HepG2 (cell line): ENCODE data around the gene ATP9B. TPM values are rescaled to one million over a fixed set of nuclear protein-coding genes. Genes with fewer than 3 reads are reported as not detected.

Source experiments
- AGO2 ChIP-seq: fragments of 200-400 bp; formaldehyde crosslinking; optimal IDR thresholded peaks from 2 replicates; pipeline ENCODE3; 2017; ENCODE audit warnings: mild to moderate bottlenecking, low read depth, low read length, moderate library complexity
- ELF3 ChIP-seq: IDR thresholded peaks from 2 replicates; pipeline ENCODE4 v1.6.1; 2016; ENCODE audit warnings: missing genetic modification reagents, missing compliant biosample characterization
- KDM2A ChIP-seq: sonication (generic); formaldehyde crosslinking; IDR thresholded peaks from 2 replicates; pipeline ENCODE4 v1.4.0; 2020; ENCODE audit warnings: low read depth, missing genetic modification reagents, borderline replicate concordance
- PRMT3 ChIP-seq: sonication (generic); formaldehyde crosslinking; IDR thresholded peaks from 2 replicates; pipeline ENCODE4 v1.8.1; 2022; ENCODE audit warnings: low read depth, mild to moderate bottlenecking, moderate library complexity, missing genetic modification reagents, borderline replicate concordance
- RAD21 ChIP-seq: fragments of 450-650 bp; formaldehyde crosslinking; IDR thresholded peaks from 2 replicates; pipeline ENCODE4 v1.5.0; 2020; ENCODE audit warnings: mild to moderate bottlenecking
- STAG1 ChIP-seq: sonication (generic); formaldehyde crosslinking; IDR thresholded peaks from 2 replicates; pipeline ENCODE4 v1.4.0; 2020; ENCODE audit warnings: missing genetic modification reagents
- ZNF501 ChIP-seq: sonication (generic); formaldehyde crosslinking; IDR thresholded peaks from 2 replicates; pipeline ENCODE4 v1.5.1; 2020; ENCODE audit warnings: mild to moderate bottlenecking, moderate library complexity, missing genetic modification reagents
- polyA plus RNA-seq, 8 experiments: library from polyadenylated mRNA; depleted of rRNA in 3 of 8; stranded (reverse) in 7 of 8; unstranded in 1 of 8; fragments of >200 nt; fragmentation: Illumina TruSeq in 4 of 8; extraction: Trizol in 4 of 8; gene quantifications; 2 replicates each; pipeline versions ENCODE4 v1.2.1 to v1.2.3, GENCODE V29; 2011 to 2016; ENCODE audit warnings: low read depth in 4 of 8, missing spikeins in 1 of 8, mixed read lengths in 1 of 8; ENCODE audit not compliant: insufficient read depth in 1 of 8
- total RNA-seq, 5 experiments: library from RNA; depleted of rRNA; stranded (reverse); fragments of >200 nt; fragmentation: Illumina TruSeq; extraction: Trizol; gene quantifications; 2 replicates each; pipeline ENCODE4 v1.2.3, GENCODE V29; 2016; ENCODE audit warnings: low read depth in 1 of 5
- TF ChIP-seq, protein P1 (sequence below): sonication (generic); formaldehyde crosslinking; IDR thresholded peaks from 2 replicates; pipeline ENCODE4 v1.5.0; 2020; ENCODE audit warnings: mild to moderate bottlenecking, missing genetic modification reagents
- TF ChIP-seq, protein P2 (sequence below): sonication (generic); formaldehyde crosslinking; IDR thresholded peaks from 2 replicates; pipeline ENCODE4 v1.5.0; 2020; ENCODE audit warnings: mild to moderate bottlenecking, missing genetic modification reagents, moderate library complexity
- TF ChIP-seq, protein P3 (sequence below): sonication (generic); formaldehyde crosslinking; IDR thresholded peaks from 2 replicates; pipeline ENCODE4 v1.8.0; 2022; ENCODE audit warnings: mild to moderate bottlenecking, missing genetic modification reagents; ENCODE audit not compliant: insufficient replicate concordance

Gene ATP9B
- total and polyA plus RNA-seq, 2 of the 13 experiments (the other 11 are each of a cell fraction or from before 2014, with no cell fraction given), result 10.8 to 11.3 TPM

DNA sequence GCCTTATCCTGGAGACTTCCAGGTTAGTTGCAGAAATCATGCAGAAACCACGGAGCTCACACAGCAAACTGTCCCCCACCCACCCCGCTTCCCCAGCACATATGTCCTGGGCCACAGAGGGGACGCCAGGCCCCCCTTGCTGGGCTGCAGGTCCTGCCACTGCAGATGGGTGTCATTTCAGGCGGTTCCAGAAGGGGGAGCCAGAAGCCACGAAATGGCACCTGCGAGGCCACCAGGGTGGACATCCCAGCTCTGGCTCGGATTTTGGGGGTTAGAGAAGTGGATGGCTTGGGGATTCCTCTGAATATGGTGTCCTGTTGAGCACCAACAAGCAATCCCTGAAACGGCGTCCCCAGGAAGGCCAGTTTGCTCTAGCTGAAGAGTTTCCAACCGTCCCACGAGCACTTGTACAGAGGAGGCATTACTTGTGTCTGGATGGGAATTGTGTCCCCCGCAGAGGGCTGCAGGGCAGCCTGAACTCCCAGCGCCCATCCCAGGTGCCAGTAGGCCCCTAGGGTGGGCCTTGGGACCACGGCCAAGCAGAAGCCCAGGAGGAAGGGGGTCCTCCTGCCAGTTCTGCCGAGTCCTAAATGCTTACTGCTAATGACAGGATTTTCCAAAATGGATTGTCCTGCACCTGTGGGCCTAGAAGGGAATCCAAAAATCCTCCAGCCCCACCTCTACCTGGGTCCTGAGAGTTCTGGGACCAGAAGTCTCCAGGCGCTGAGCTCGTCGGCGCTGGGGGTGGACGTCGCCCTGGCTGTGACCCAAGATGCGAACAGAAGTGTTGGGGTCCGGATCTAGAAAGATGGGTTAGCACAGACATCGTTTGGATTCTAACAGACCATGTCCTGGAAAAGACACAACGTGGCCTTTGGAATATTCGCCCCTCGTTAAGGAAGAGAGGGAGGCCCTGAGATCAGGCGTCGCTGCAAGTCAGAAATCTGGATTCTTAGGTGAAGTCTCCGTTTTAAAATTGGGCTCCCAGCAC, 311.9 kb downstream of the ATP9B start (continued):
- TF ChIP-seq ELF3 (CRISPR knock-in tag) (no peak), AGO2 (peak; percentile 42), PRMT3 (CRISPR knock-in tag) (0 out of 2 replicates have a peak, but pooled peaks have one; percentile 31), KDM2A (CRISPR knock-in tag) (peak; percentile 79; the same call in 1 of the 2 replicates), RAD21 (CRISPR knock-in tag) (peak; percentile 79), STAG1 (CRISPR knock-in tag) (peak; percentile 91), ZNF501 (CRISPR knock-in tag) (0 out of 2 replicates have a peak, but pooled peaks have one; percentile 33)
- TF ChIP-seq, protein P1, sequence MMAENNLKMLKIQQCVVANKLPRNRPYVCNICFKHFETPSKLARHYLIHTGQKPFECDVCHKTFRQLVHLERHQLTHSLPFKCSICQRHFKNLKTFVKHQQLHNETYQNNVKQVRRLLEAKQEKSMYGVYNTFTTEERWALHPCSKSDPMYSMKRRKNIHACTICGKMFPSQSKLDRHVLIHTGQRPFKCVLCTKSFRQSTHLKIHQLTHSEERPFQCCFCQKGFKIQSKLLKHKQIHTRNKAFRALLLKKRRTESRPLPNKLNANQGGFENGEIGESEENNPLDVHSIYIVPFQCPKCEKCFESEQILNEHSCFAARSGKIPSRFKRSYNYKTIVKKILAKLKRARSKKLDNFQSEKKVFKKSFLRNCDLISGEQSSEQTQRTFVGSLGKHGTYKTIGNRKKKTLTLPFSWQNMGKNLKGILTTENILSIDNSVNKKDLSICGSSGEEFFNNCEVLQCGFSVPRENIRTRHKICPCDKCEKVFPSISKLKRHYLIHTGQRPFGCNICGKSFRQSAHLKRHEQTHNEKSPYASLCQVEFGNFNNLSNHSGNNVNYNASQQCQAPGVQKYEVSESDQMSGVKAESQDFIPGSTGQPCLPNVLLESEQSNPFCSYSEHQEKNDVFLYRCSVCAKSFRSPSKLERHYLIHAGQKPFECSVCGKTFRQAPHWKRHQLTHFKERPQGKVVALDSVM (CRISPR knock-in tag), result 0 out of 2 replicates have a peak, but pooled peaks have one; percentile 28
- TF ChIP-seq, protein P2, sequence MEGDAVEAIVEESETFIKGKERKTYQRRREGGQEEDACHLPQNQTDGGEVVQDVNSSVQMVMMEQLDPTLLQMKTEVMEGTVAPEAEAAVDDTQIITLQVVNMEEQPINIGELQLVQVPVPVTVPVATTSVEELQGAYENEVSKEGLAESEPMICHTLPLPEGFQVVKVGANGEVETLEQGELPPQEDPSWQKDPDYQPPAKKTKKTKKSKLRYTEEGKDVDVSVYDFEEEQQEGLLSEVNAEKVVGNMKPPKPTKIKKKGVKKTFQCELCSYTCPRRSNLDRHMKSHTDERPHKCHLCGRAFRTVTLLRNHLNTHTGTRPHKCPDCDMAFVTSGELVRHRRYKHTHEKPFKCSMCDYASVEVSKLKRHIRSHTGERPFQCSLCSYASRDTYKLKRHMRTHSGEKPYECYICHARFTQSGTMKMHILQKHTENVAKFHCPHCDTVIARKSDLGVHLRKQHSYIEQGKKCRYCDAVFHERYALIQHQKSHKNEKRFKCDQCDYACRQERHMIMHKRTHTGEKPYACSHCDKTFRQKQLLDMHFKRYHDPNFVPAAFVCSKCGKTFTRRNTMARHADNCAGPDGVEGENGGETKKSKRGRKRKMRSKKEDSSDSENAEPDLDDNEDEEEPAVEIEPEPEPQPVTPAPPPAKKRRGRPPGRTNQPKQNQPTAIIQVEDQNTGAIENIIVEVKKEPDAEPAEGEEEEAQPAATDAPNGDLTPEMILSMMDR (CRISPR knock-in tag), result peak; percentile 88
- TF ChIP-seq, protein P3, sequence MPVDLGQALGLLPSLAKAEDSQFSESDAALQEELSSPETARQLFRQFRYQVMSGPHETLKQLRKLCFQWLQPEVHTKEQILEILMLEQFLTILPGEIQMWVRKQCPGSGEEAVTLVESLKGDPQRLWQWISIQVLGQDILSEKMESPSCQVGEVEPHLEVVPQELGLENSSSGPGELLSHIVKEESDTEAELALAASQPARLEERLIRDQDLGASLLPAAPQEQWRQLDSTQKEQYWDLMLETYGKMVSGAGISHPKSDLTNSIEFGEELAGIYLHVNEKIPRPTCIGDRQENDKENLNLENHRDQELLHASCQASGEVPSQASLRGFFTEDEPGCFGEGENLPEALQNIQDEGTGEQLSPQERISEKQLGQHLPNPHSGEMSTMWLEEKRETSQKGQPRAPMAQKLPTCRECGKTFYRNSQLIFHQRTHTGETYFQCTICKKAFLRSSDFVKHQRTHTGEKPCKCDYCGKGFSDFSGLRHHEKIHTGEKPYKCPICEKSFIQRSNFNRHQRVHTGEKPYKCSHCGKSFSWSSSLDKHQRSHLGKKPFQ (CRISPR knock-in tag), result no peak
